A549 (cell line): ENCODE data around the gene FLT3LG.

Source experiments
- CBX8 ChIP-seq: fragments of 200-600 bp; sonication (generic); IDR thresholded peaks from 2 replicates; pipeline ENCODE4 v1.6.1; 2016
- HDAC2 ChIP-seq: fragments of 200-600 bp; sonication (generic); IDR thresholded peaks from 2 replicates; pipeline ENCODE4 v1.6.1; 2016
- JUN ChIP-seq, 2 experiments: fragments of >200 bp; sonication (Bioruptor Twin); formaldehyde crosslinking; IDR thresholded peaks; 2 replicates in 1 of 2; 3 replicates in 1 of 2; pipeline ENCODE4 v1.6.1; 2016 to 2017
- PHF8 ChIP-seq: fragments of 200-600 bp; sonication (generic); IDR thresholded peaks from 2 replicates; pipeline ENCODE4 v1.6.1; 2016; ENCODE audit warnings: low read depth, mild to moderate bottlenecking, antibody characterized with exemption, moderate library complexity, borderline replicate concordance
- POLR2A ChIP-seq: IDR thresholded peaks from 2 replicates; pipeline ENCODE4 v1.6.1; 2012; ENCODE audit warnings: mild to moderate bottlenecking, low read length
- RAD21 ChIP-seq, 2 experiments: fragments of >200 bp in 1 of 2; sonication (Bioruptor Twin) in 1 of 2; formaldehyde crosslinking in 1 of 2; IDR thresholded peaks in 1 of 2; conservative IDR thresholded peaks in 1 of 2; 2 replicates in 1 of 2; 3 replicates in 1 of 2; pipeline ENCODE4 v1.6.1; 2012 to 2018; ENCODE audit warnings: inconsistent platforms in 1 of 2
- TF ChIP-seq, protein P1 (sequence below): fragments of >200 bp; sonication (Bioruptor Twin); formaldehyde crosslinking; IDR thresholded peaks from 3 replicates; pipeline ENCODE4 v1.5.1; 2016

DNA sequence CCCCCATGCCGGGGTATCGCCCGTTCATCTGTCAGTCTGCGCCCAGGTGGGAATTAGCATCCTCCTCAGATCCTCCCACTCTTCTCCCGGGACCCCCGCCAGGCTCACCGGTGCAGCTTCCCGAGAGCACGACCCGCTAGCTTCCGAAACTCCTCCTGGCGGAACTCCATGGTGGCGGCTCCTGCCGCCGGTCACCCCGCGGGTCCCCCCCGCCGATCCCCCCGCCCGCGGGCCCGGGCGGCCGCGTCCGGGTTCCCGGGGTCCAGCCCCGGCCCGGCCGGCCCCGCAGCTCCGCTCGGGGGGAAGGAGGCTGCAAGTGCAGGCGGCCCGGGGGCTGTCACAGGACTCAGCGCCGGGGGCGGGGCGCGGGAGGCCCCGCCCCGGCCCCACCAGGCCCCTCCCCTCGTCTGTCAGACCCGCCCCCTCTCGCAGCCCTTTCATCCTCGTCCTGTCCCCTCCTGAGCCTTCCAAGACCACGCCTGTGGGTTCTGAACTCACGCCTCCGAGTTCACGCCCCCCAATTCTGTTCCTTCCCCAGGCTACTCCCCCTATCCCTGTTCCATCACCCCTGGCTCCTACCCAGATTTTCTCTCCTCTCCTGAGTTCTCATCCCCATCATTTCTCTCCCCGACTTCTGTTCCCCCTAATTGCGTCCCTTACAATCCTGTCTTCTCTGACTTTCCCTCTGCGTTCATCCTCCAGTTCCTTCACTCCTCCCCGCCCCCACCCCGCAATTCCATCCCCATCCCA, 32.6 kb upstream of the FLT3LG start, which contains the start of gene SLC17A7:
- no peak for TF ChIP-seq HDAC2
- TF ChIP-seq, protein P1, sequence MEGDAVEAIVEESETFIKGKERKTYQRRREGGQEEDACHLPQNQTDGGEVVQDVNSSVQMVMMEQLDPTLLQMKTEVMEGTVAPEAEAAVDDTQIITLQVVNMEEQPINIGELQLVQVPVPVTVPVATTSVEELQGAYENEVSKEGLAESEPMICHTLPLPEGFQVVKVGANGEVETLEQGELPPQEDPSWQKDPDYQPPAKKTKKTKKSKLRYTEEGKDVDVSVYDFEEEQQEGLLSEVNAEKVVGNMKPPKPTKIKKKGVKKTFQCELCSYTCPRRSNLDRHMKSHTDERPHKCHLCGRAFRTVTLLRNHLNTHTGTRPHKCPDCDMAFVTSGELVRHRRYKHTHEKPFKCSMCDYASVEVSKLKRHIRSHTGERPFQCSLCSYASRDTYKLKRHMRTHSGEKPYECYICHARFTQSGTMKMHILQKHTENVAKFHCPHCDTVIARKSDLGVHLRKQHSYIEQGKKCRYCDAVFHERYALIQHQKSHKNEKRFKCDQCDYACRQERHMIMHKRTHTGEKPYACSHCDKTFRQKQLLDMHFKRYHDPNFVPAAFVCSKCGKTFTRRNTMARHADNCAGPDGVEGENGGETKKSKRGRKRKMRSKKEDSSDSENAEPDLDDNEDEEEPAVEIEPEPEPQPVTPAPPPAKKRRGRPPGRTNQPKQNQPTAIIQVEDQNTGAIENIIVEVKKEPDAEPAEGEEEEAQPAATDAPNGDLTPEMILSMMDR, result no peak
- no peak for TF ChIP-seq PHF8
- TF ChIP-seq JUN (IDR thresholded peaks at IDR 0.05), result no peak
- no peak for TF ChIP-seq RAD21 (conservative IDR thresholded peaks at IDR 0.05 in 1 of 2, IDR thresholded peaks at IDR 0.05 in 1 of 2)
- TF ChIP-seq POLR2A, result no peak
- TF ChIP-seq CBX8, result no peak
